Panc1 (cell line): ENCODE measurements around the gene FAM98B. TPM values are rescaled to one million over a fixed set of nuclear protein-coding genes. Genes with fewer than 3 reads are reported as not detected.

Experiments used
- ATAC-seq: fragments of 200-7000 bp; cut with Tn5 transposase; 2 replicates; pipeline ENCODE4 v1.9.1; 2020; ENCODE audit warnings: mild to moderate bottlenecking, moderate library complexity
- BruUV-seq: library from RNA; stranded (reverse); fragments of 400-500 nt; replicated peaks from 2 replicates; lab custom pipeline; 2021; lab: Mats Ljungman, UMichigan
- CTCF ChIA-PET: fragments of 300-600 bp; sonication (Branson Sonifier 250); formaldehyde crosslinking; loops from one replicate; lab custom pipeline; 2022; ENCODE audit warnings: antibody characterized with exemption; lab: Charles Lee
- POLR2A ChIA-PET: fragments of 300-600 bp; sonication (Branson Sonifier 250); formaldehyde crosslinking; loops from one replicate; lab custom pipeline; 2022; ENCODE audit warnings: antibody characterized with exemption; lab: Charles Lee
- DNase-seq: peaks from one replicate; pipeline ENCODE4 v3.0.0-alpha.2; 2010; ENCODE audit warnings: low read depth, low spot score
- H3K27ac ChIP-seq: 2 replicates; pipeline ENCODE4 v1.5.1; 2011; ENCODE audit warnings: mild to moderate bottlenecking, low read length, inconsistent platforms
- H3K27me3 ChIP-seq: fragments of 200-500 bp; sonication (Bioruptor generic); 2 replicates; pipeline ENCODE4 v1.6.0; 2014; ENCODE audit warnings: low read length, inconsistent platforms; ENCODE audit not compliant: control insufficient read depth, insufficient read depth
- H3K36me3 ChIP-seq: fragments of 200-500 bp; sonication (Bioruptor generic); 2 replicates; pipeline ENCODE4 v1.5.1; 2014; ENCODE audit warnings: inconsistent platforms, mild to moderate bottlenecking, low read length, moderate library complexity; ENCODE audit not compliant: control insufficient read depth, insufficient read depth
- H3K4me1 ChIP-seq: 2 replicates; pipeline ENCODE4 v1.5.1; 2011; ENCODE audit warnings: inconsistent platforms, mild to moderate bottlenecking, low read length, moderate library complexity; ENCODE audit not compliant: control insufficient read depth, insufficient read depth
- H3K4me3 ChIP-seq, 2 experiments: 2 replicates each; pipeline ENCODE4 v1.5.1; 2011 to 2012; ENCODE audit warnings: low read depth in 2 of 2, low read length in 2 of 2, mild to moderate bottlenecking in 2 of 2, inconsistent platforms in 1 of 2, moderate library complexity in 1 of 2
- H3K9me3 ChIP-seq: fragments of 200-500 bp; sonication (Bioruptor generic); 2 replicates; pipeline ENCODE4 v1.5.1; 2014; ENCODE audit warnings: low read depth, mild to moderate bottlenecking, inconsistent platforms, low read length, moderate library complexity; ENCODE audit not compliant: control insufficient read depth, insufficient read depth
- CTCF ChIP-seq: fragments of 450-650 bp; IDR thresholded peaks from 2 replicates; pipeline ENCODE4 v1.5.1; 2017; ENCODE audit warnings: mild to moderate bottlenecking
- POLR2AphosphoS5 ChIP-seq: IDR thresholded peaks from 2 replicates; pipeline ENCODE4 v1.6.1; 2012; ENCODE audit warnings: mild to moderate bottlenecking, low read depth, low read length, moderate library complexity
- REST ChIP-seq, 2 experiments: IDR thresholded peaks; 2 replicates each; pipeline ENCODE4 v1.6.1; 2011 to 2012; ENCODE audit warnings: low read depth in 2 of 2, control low read depth in 1 of 2, low read length in 1 of 2, mild to moderate bottlenecking in 1 of 2, moderate library complexity in 1 of 2; ENCODE audit not compliant: insufficient read depth in 1 of 2
- SIN3A ChIP-seq: IDR thresholded peaks from 2 replicates; pipeline ENCODE4 v1.6.1; 2012; ENCODE audit warnings: low read depth, mild to moderate bottlenecking, low read length, moderate library complexity, borderline replicate concordance; ENCODE audit not compliant: insufficient read depth
- TCF7L2 ChIP-seq: IDR thresholded peaks from 2 replicates; pipeline ENCODE4 v1.6.1; 2011; ENCODE audit warnings: mild to moderate bottlenecking, low read depth, low read length, inconsistent platforms
- in situ Hi-C: cut with HindIII; loops from 2 replicates; pipeline ENCODE4 v1.10.0; 2016; ENCODE audit warnings: low sequenced_read_pairs, low pct_unique_long_range_greater_than_20kb
- intact Hi-C: fragments of 100-400 bp; cut with micrococcal nuclease; formaldehyde crosslinking; loops from one replicate; pipeline ENCODE4 v1.10.0; 2022; ENCODE audit not compliant: unreplicated experiment
- total RNA-seq: library from RNA; stranded (reverse); gene quantifications from one replicate; pipeline ENCODE4 v1.2.1, GENCODE V29; 2021; ENCODE audit not compliant: unreplicated experiment

FAM98B gene
- total RNA-seq, 1 experiment from 2014 or later = 32.5 TPM

DNA sequence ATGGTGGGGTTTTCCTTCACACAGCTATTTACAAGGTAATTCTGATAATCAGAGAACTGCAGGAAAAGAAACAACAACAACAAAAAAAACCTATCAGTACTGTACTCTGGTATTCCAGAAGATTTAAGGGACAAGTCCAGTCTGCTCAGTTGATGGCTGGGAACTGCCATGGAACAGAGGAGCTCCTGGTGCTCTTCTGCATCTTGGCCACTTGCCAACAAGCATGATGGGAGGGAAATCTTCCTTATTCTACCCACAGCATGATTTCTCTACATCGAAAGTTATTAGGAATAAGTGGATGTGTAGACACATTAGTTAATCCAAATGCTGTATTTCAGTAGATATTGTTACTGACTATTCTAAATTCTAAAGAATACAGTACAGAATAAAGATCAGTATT lies 59.0 kb downstream of the FAM98B start:
- Histone ChIP-seq H3K27me3 (peaks cover 7% of the 10 kb centered on the region), H3K9me3 (no peaks in the 10 kb centered on the region), H3K4me3 (no peak overlapping the region), H3K4me1 (no peaks in the 10 kb centered on the region), H3K27ac (no peak overlapping the region), H3K36me3 (no peaks in the 10 kb centered on the region)
- no peak for ATAC-seq
- no peak for DNase-seq
- CTCF ChIA-PET = no interaction called here
- POLR2A ChIA-PET = no interaction called here
- in situ Hi-C loops = no loop called here
- BruUV-seq = no TSS peak
- intact Hi-C loops = no loop called here
- TF ChIP-seq SIN3A = no peak
- TF ChIP-seq TCF7L2 = no peak
- no peak for TF ChIP-seq REST (IDR thresholded peaks at IDR 0.05; ENCODE audit: insufficient read depth in 1 of 2, low read depth in 2 of 2, low read length in 1 of 2)
- TF ChIP-seq CTCF = no peak
- TF ChIP-seq POLR2AphosphoS5 = no peak

GRCh38 chr15:38514601-38515000 lies 60.7 kb downstream of the FAM98B start:
- CTCF ChIA-PET = no interaction called here
- TF ChIP-seq POLR2AphosphoS5 (no peak), CTCF (no peak), SIN3A (no peak)
- ATAC-seq (no peak), DNase-seq (no peak)
- H3K4me1 ChIP-seq = no peaks in the 10 kb centered on the region
- H3K27ac ChIP-seq = no peak overlapping the region
- no peaks in the 10 kb centered on the region for H3K9me3 ChIP-seq
- BruUV-seq = no TSS peak
- H3K27me3 ChIP-seq = peaks cover 10% of the 10 kb centered on the region
- POLR2A ChIA-PET = no interaction called here
- H3K4me3 ChIP-seq = no peak overlapping the region
- intact Hi-C loops (no loop called here), in situ Hi-C loops (no loop called here)
- H3K36me3 ChIP-seq = no peaks in the 10 kb centered on the region
